HL-60 (cell line): ENCODE measurements around the gene HNRNPA2B1.

Source experiments
- DNase-seq, 2 experiments: peaks; one replicate each; pipeline ENCODE4 v3.0.0-alpha.2; 2010 to 2020; ENCODE audit warnings: low read depth in 1 of 2, low spot score in 1 of 2
- H3K27ac ChIP-seq: fragments of 250-450 bp; sonication (Bioruptor Pico); replicated peaks from 2 replicates; pipeline ENCODE4 v1.5.1; 2020; ENCODE audit warnings: mild to moderate bottlenecking, moderate library complexity
- H3K27me3 ChIP-seq: fragments of 250-450 bp; sonication (Bioruptor Pico); 2 replicates; pipeline ENCODE4 v1.5.1; 2021; ENCODE audit warnings: mild to moderate bottlenecking, moderate library complexity; ENCODE audit not compliant: insufficient read depth, poor library complexity, severe bottlenecking
- H3K4me3 ChIP-seq: replicated peaks from 2 replicates; pipeline ENCODE4 v1.5.1; 2011; ENCODE audit warnings: mild to moderate bottlenecking, control low read depth, low read length; ENCODE audit not compliant: insufficient read depth
- CTCF ChIP-seq: IDR thresholded peaks from one replicate; pipeline ENCODE4 v1.5.1; 2011; ENCODE audit warnings: low read length, control low read depth, inconsistent platforms; ENCODE audit not compliant: insufficient read depth
- GABPA ChIP-seq: IDR thresholded peaks from 2 replicates; pipeline ENCODE4 v1.6.1; 2012; ENCODE audit warnings: low read depth
- POLR2AphosphoS5 ChIP-seq: IDR thresholded peaks from 2 replicates; pipeline ENCODE4 v1.6.1; 2012; ENCODE audit warnings: low read depth
- REST ChIP-seq: IDR thresholded peaks from 2 replicates; pipeline ENCODE4 v1.6.1; 2012; ENCODE audit warnings: low read depth; ENCODE audit not compliant: insufficient replicate concordance
- SPI1 ChIP-seq: IDR thresholded peaks from 2 replicates; pipeline ENCODE4 v1.6.1; 2012; ENCODE audit warnings: low read depth, mild to moderate bottlenecking, borderline replicate concordance

HNRNPA2B1 gene

DNA sequence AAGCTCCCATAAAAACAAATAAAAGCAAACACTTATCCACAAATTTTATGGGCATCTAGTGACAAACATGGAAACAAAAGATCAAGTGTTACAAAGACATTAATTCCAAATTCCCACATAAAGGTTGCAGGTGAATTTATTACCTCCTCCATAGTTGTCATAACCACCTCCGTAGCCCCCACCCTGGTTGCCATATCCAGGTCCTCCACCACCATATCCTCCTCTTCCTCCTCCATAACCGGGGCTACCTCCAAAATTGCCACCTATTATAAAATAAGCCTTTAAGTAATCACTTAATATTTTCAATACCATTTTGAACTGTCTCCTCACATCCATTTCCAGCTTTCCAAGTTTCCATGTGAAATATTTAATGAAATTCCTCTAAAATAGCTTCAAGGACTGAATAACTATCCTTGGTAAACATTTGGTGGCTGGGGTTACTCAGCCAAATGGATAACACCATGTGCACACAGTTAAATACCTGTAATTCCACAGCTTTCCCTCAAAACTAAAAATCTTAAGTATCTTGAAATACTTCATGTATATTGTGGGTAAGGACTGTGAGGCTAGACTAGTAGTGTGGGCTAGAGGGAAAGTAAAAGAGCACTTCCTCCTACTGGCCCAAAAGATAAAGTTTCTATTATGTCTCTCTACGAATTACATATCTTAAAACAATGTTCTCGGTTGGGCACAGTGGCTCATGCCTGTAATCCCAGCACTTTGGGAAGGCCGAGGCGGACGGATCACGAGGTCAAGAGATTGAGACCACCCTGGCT is 6.9 kb downstream of the HNRNPA2B1 start:
- Histone ChIP-seq H3K4me3 (no peak overlapping the region), H3K27me3 (no peaks in the 10 kb centered on the region), H3K27ac (no peak overlapping the region)
- no peak for DNase-seq
- peak; percentile 68; the same call in 1 of the 2 replicates for TF ChIP-seq SPI1
- TF ChIP-seq CTCF, result no peak
- TF ChIP-seq GABPA, result no peak

DNA sequence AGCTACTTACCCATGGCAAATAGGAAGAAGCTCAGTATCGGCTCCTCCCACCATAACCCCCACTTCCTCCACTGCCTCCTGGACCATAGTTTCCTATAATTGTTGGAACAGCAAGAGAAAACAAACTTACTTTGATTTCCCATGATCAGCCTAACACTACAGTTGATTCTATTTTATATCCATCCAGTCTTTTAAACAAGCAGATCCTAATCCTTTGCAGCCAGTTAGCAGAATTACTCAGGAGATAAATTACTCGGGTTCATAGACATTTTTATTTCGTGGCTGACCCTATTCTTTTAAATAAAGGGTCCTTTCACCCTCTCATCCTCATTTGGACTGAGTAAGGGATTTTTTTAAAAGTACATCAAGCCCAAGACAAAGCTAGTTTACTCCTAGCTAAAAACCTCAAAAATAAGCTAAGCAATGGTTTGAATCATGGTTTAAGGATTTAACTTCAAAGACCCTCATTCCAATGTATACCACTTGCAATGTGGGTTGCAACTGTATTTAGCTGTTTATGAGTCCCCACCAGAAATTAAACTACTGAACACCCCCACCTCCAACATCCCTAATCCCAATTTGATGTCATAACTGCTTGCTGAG is 8.0 kb downstream of the HNRNPA2B1 start:
- TF ChIP-seq SPI1 (peak; percentile 7; the same call in 1 of the 2 replicates), CTCF (no peak), GABPA (no peak), REST (no peak), POLR2AphosphoS5 (peak; percentile 49; the same call in 1 of the 2 replicates)
- Histone ChIP-seq H3K27ac (no peak overlapping the region), H3K4me3 (no peak overlapping the region), H3K27me3 (no peaks in the 10 kb centered on the region)
- no peak for DNase-seq

DNA sequence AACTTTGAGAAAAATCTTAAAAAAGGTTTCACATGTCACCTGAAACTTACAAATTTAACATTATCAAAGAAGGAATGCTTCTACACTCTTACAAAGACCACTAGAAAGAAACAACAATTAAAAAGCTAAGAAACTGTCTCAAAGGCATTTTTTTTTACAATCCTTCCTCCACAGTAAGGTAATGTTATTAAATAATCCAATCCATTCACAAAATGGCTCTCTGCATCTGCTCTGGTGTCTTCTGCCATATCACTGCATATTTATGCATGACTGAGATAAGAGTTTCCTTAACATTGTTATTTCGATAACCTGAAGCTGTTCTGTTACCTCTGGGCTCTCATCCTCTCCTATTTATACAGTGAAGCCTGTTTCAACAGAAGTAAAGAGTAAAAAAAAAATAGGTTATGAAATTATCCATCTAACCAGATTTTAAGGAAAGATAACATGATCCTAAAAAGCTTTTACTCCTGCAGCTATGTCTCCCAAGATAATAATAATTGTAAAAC is 8.5 kb downstream of the HNRNPA2B1 start:
- H3K4me3 ChIP-seq, result no peak overlapping the region
- no peak overlapping the region for H3K27ac ChIP-seq
- TF ChIP-seq CTCF, result no peak
- DNase-seq, result no peak
- no peaks in the 10 kb centered on the region for H3K27me3 ChIP-seq

- no peak overlapping the region for H3K4me3 ChIP-seq
Observed at GRCh38 chr7:26191233-26191973, 9.1 kb downstream of the HNRNPA2B1 start.

More at GRCh38 chr7:26191233-26191973, 9.1 kb downstream of the HNRNPA2B1 start:
- TF ChIP-seq SPI1 (no peak), POLR2AphosphoS5 (no peak), CTCF (no peak), GABPA (no peak), REST (no peak)
- no peak overlapping the region for H3K27ac ChIP-seq
- DNase-seq, result no peak
- H3K27me3 ChIP-seq, result no peaks in the 10 kb centered on the region
